GM21367 (cell line): ENCODE results near the gene SH3BP5.

ENCODE experiments used
- ATAC-seq: cut with Tn5 transposase; IDR thresholded peaks from one replicate; pipeline ENCODE4 v1.9.1; 2021; ENCODE audit not compliant: unreplicated experiment

The SH3BP5 gene

DNA sequence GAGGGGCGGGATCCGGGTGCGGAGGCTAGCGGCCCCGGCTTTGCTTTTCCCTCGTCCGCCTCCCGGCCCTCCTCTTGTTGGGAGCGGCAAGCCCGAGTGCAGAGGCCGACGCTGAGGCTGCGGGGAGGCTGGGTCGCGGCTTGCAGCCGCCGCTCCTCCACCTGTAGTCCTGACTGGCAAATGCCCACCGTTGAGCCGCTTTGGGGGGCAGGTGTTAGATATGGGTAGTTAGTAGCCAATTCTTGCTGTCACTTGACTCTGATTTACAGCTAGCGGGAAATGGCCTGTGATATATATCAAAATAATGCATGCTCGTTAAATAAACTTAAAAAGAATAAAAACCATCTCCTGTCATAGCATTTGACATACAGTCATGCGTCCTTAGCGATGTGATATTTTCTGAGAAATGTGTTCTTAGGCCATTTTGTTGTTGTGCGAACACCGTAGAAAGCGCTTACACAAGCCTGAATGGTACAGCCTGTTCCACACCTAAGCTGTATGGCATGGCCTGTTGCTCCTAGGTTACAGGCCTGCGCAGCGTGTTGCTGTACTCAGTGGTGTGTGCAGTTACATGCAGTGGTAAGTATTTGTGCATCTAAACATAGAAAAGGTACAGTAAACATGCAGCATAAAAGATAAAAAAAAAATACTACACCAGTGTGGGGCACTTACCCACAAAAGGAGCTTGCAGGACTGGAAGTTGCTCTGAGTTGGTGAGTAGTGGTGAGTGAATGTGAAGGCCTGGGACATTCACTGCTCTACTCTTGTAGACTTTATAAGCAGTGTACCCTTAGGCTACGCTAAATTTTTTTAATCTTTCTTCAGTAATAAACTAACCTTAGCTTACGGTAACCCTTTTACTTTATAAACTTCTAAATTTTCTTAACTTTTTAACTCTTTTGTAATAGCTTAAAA, 125.5 kb downstream of the SH3BP5 start:
- ATAC-seq: peak; percentile 30

DNA sequence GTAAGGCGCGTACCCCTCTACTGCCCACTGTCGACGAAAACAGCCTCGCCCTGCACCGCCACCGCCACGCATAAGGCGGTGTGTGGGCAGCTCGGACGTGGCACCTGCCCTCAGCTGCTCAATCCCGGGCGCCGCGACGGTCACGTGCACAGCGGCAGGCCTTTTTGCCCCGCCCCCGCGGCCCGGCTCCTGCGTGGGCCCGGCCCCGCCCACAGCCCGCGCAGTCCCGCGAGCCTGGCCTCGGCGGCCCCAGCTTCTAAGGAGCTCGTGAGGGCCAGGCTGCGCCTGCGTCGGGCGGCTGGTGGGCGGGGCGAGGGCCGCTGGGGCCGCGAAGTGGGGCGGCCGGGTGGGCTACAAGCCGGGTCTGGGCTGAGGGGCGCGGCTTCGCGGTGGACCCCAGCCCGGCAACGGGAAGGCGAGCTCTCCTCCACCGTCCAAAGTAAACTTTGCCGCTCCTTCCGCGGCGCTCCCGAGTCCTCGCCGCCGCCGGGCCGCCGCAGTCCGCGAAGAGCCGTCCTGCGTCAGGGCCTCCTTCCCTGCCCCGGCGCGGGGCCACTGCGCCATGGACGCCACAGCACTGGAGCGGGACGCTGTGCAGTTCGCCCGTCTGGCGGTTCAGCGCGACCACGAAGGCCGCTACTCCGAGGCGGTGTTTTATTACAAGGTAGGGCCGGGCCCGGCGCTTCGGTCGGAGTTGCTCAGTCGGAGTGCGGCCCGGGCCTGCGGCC, 126.3 kb downstream of the SH3BP5 start, which contains the start of gene CAPN7:
Gene CAPN7 (plus strand): TSS at position 313 of the 728 bp plus-strand sequence. CDS start 250 bp downstream, at position 563.
- ATAC-seq: peak; percentile 77

DNA sequence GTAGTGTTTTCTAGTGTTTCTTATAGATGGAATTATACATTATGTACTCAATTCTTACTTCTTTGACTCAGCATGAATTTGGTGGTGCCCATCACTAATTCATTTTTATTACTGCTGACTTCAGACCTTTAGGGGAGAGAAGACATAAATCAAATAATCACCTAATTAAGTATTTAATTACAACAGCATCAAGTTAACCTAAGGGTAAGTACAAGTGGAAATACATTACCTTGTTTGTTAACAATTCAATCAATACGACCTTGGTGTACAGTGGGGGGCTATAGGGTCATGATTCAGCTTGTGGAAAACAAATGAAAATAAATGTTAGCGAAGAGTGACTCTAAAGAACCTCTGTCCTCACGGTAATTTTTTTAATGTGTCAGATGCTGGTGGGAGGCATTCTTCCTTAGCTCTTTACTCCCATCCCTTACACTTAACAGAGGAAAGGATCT, 126.9 kb downstream of the SH3BP5 start:
- no peak for ATAC-seq
